Measurements from ENCODE around the gene PAX2. TPM values are rescaled to one million over a fixed set of nuclear protein-coding genes. Genes with fewer than 3 reads are reported as not detected.

The PAX2 gene
- total RNA-seq, 4 donors from 2014 or later: not detected

- Histone ChIP-seq H3K36me3 (no peaks in the 10 kb centered on the region), H3K4me1 (peaks cover 6 to 34% (median 23%) of the 10 kb centered on the region in 4 donors), H3K27me3 (peaks cover 3 to 97% (median 61%) of the 10 kb centered on the region in 4 donors), H3K9me3 (no peaks in the 10 kb centered on the region), H3K27ac (replicated peaks in 1 of 4) (no peak overlapping the region), H3K4me3 (peak overlapping the region; percentile 25 to 34 (median 26))
- intact Hi-C loops (cut with DNase I): no loop called here
- DNase-seq (ENCODE audit: extremely low spot score): no peak
- no peak for TF ChIP-seq EP300 (IDR thresholded peaks at IDR 0.05)
- no peak for TF ChIP-seq POLR2AphosphoS5 (IDR thresholded peaks at IDR 0.05)
- no peak for TF ChIP-seq CTCF (IDR thresholded peaks at IDR 0.05)
- no peak for TF ChIP-seq POLR2A (IDR thresholded peaks at IDR 0.05; ENCODE audit: low read depth)
- WGBS: 8% methylated on average over 28 of the region's 37 CpGs
These were observed 32.1 kb upstream of the PAX2 start for GRCh38 chr10:100713049-100713858.

DNA sequence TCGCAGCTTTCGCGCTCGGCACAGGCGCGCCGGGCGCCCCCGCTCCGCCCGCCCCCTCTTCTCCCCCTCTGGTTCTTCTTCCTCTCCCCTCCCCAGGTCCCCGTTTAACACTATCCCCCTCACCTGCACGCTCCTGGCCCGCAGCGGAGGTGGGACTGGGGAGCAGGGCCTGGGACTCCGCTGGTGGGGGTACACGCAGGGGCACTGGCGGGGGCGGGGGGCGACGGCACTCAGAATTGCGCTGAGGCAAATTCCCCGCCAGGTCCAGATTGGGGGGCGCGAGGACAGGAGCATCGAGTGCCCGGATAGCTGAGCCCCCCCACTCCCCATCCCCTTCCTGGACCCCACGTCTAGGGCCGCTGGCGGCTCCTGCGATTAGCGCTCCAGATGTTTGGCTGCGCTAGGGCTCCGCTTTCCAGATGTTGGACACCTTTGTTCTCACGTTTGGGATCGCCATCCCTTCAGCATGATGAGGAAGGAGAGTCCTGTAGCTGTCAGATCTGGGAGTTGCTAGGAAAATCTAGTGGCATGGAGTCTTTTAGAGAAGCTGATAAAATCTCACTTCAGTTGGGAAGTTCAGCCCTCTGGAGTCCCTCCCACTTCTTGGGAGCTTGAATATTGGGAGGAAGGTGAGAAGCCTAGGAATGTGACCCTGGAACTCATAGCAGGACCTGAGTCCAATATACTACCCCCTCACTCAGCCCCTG, 31.4 kb upstream of the PAX2 start:
- no peak for TF ChIP-seq EP300 (IDR thresholded peaks at IDR 0.05)
- TF ChIP-seq CTCF (IDR thresholded peaks at IDR 0.05): no peak
- no peak for TF ChIP-seq POLR2A (IDR thresholded peaks at IDR 0.05; ENCODE audit: low read depth)
- no peak for TF ChIP-seq POLR2AphosphoS5 (IDR thresholded peaks at IDR 0.05)
- WGBS: 2% methylated on average over 13 of the region's 36 CpGs
- H3K36me3 ChIP-seq: no peaks in the 10 kb centered on the region
- no peak overlapping the region for H3K27ac ChIP-seq (replicated peaks in 1 of 4)
- peaks cover 3 to 97% (median 58%) of the 10 kb centered on the region in 4 donors for H3K27me3 ChIP-seq
- peaks cover 6 to 34% (median 23%) of the 10 kb centered on the region in 4 donors for H3K4me1 ChIP-seq
- peak overlapping the region; percentile 25 to 34 (median 26) for H3K4me3 ChIP-seq
- DNase-seq (ENCODE audit: extremely low spot score): no peak
- no peaks in the 10 kb centered on the region for H3K9me3 ChIP-seq
- intact Hi-C loops (cut with DNase I): no loop called here

DNA sequence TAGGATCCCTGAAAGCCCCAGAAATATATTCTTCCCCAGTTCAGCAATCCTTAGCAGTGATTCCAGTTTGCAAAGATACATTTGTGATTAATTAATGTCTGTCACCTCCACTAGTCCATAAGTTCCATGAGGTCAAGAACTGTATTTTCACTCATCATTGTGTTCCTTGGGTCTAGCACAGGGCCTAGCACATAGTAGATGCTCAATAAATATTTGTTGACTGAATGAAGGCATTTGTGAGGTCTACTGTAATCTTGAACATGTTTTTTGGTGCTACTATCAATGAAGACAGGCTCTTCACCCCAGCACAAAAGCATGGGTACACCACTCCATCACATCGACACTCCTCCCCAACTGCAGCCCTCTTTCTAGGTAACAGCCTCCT, 30.8 kb upstream of the PAX2 start:
- TF ChIP-seq EP300 (IDR thresholded peaks at IDR 0.05) (no peak), POLR2AphosphoS5 (IDR thresholded peaks at IDR 0.05) (no peak), POLR2A (IDR thresholded peaks at IDR 0.05; ENCODE audit: low read depth) (no peak), CTCF (IDR thresholded peaks at IDR 0.05) (no peak)
- peaks cover 3 to 96% (median 56%) of the 10 kb centered on the region in 4 donors for H3K27me3 ChIP-seq
- H3K36me3 ChIP-seq: no peaks in the 10 kb centered on the region
- no peak overlapping the region for H3K27ac ChIP-seq (replicated peaks in 1 of 4)
- WGBS: 89% methylated on average over 1 of the region's 1 CpG
- DNase-seq (ENCODE audit: extremely low spot score): no peak
- no peaks in the 10 kb centered on the region for H3K9me3 ChIP-seq
- intact Hi-C loops (cut with DNase I): no loop called here
- peaks cover 6 to 33% (median 23%) of the 10 kb centered on the region in 4 donors for H3K4me1 ChIP-seq
- no peak overlapping the region for H3K4me3 ChIP-seq

GRCh38 chr10:100715101-100715444, 30.3 kb upstream of the PAX2 start:
- WGBS: 62% methylated on average over 4 of the region's 4 CpGs
- intact Hi-C loops (cut with DNase I): no loop called here
- H3K4me1 ChIP-seq: peaks cover 2 to 27% (median 18%) of the 10 kb centered on the region in 4 donors
- DNase-seq (ENCODE audit: extremely low spot score): no peak
- H3K27me3 ChIP-seq: peaks cover 3 to 96% (median 51%) of the 10 kb centered on the region in 4 donors
- no peak for TF ChIP-seq POLR2AphosphoS5 (IDR thresholded peaks at IDR 0.05)
- no peak for TF ChIP-seq POLR2A (IDR thresholded peaks at IDR 0.05; ENCODE audit: low read depth)
- TF ChIP-seq EP300 (IDR thresholded peaks at IDR 0.05): no peak
- no peak for TF ChIP-seq CTCF (IDR thresholded peaks at IDR 0.05)
- H3K9me3 ChIP-seq: no peaks in the 10 kb centered on the region
- peak overlapping the region in 1 of 4 donors; percentile 35 for H3K4me3 ChIP-seq
- no peaks in the 10 kb centered on the region for H3K36me3 ChIP-seq
- H3K27ac ChIP-seq (replicated peaks in 1 of 4): no peak overlapping the region
